Measurements from ENCODE around the gene EDIL3.
"Not testable (repeated sequence)": the region's sequence is repeated elsewhere in the genome, so short reads cannot be mapped to it uniquely, and the experiment has no call there.

Gene EDIL3

GRCh38 chr5:84379749-84380148, 4.9 kb downstream of the EDIL3 start:
- FAIRE-seq: no peak
- DNase-seq (ENCODE audit: insufficient read length, low spot score): no peak

- no peak for FAIRE-seq
- DNase-seq (ENCODE audit: insufficient read length, low spot score): no peak
Observed at GRCh38 chr5:84378961-84379360, 5.7 kb downstream of the EDIL3 start.

GRCh38 chr5:84378420-84378819, 6.3 kb downstream of the EDIL3 start:
- no peak for FAIRE-seq
- DNase-seq (ENCODE audit: insufficient read length, low spot score): no peak

GRCh38 chr5:84376346-84376745, 8.3 kb downstream of the EDIL3 start:
- no peak for FAIRE-seq
- no peak for DNase-seq (ENCODE audit: insufficient read length, low spot score)

GRCh38 chr5:84374568-84374967, 10.1 kb downstream of the EDIL3 start:
- FAIRE-seq (no peak), DNase-seq (ENCODE audit: insufficient read length, low spot score) (no peak)

GRCh38 chr5:84373506-84373905, 11.2 kb downstream of the EDIL3 start:
- no peak for FAIRE-seq
- DNase-seq (ENCODE audit: insufficient read length, low spot score): no peak

GRCh38 chr5:84372066-84372695, 12.5 kb downstream of the EDIL3 start:
- FAIRE-seq: no peak
- no peak for DNase-seq (ENCODE audit: insufficient read length, low spot score)

GRCh38 chr5:84370176-84370575, 14.5 kb downstream of the EDIL3 start:
- FAIRE-seq (no peak), DNase-seq (ENCODE audit: insufficient read length, low spot score) (no peak)

- DNase-seq (ENCODE audit: insufficient read length, low spot score) (no peak), FAIRE-seq (no peak)
Observed at GRCh38 chr5:84364043-84364442, 20.6 kb downstream of the EDIL3 start.

GRCh38 chr5:84362061-84362720, 22.5 kb downstream of the EDIL3 start:
- no peak for DNase-seq (ENCODE audit: insufficient read length, low spot score)
- FAIRE-seq: no peak

GRCh38 chr5:84361572-84361971, 23.1 kb downstream of the EDIL3 start:
- DNase-seq (ENCODE audit: insufficient read length, low spot score) (no peak), FAIRE-seq (no peak)

- DNase-seq (ENCODE audit: insufficient read length, low spot score) (no peak), FAIRE-seq (no peak)
Observed at GRCh38 chr5:84360056-84360455, 24.6 kb downstream of the EDIL3 start.

GRCh38 chr5:84354101-84354500, 30.6 kb downstream of the EDIL3 start:
- FAIRE-seq: no peak
- no peak for DNase-seq (ENCODE audit: insufficient read length, low spot score)

- FAIRE-seq (no peak), DNase-seq (ENCODE audit: insufficient read length, low spot score) (no peak)
Observed at GRCh38 chr5:84344788-84345187, 39.9 kb downstream of the EDIL3 start.

- FAIRE-seq (no peak), DNase-seq (ENCODE audit: insufficient read length, low spot score) (no peak)
Observed at GRCh38 chr5:84343171-84343570, 41.5 kb downstream of the EDIL3 start.

GRCh38 chr5:84332106-84332505, 52.6 kb downstream of the EDIL3 start:
- DNase-seq (ENCODE audit: insufficient read length, low spot score) (no peak), FAIRE-seq (no peak)

GRCh38 chr5:84327591-84327990, 57.1 kb downstream of the EDIL3 start:
- FAIRE-seq (no peak), DNase-seq (ENCODE audit: insufficient read length, low spot score) (no peak)

- FAIRE-seq: no peak
- no peak for DNase-seq (ENCODE audit: insufficient read length, low spot score)
Observed at GRCh38 chr5:84322646-84323045, 62.0 kb downstream of the EDIL3 start.

GRCh38 chr5:84317826-84318225, 66.9 kb downstream of the EDIL3 start:
- not testable (repeated sequence) for FAIRE-seq; DNase-seq (ENCODE audit: insufficient read length, low spot score)

GRCh38 chr5:84312280-84312679, 72.4 kb downstream of the EDIL3 start:
- not testable (repeated sequence) for FAIRE-seq

GRCh38 chr5:84309850-84310249, 74.8 kb downstream of the EDIL3 start:
- DNase-seq (ENCODE audit: insufficient read length, low spot score); FAIRE-seq: not testable (repeated sequence)

More at GRCh38 chr5:84312280-84312679, 72.4 kb downstream of the EDIL3 start:
- not testable (repeated sequence) for DNase-seq (ENCODE audit: insufficient read length, low spot score)

- no peak for DNase-seq (ENCODE audit: insufficient read length, low spot score)
- FAIRE-seq: no peak
Observed at GRCh38 chr5:84306601-84307000, 78.1 kb downstream of the EDIL3 start.
